NCI-H510A treated with DMSO at 0.1 percent for 48 hours (cell line): ENCODE results near the gene MARCHF3.
"Not testable (repeated sequence)": the region's sequence is repeated elsewhere in the genome, so short reads cannot be mapped to it uniquely, and the experiment has no call there.

Experiments
- DNase-seq: peaks from one replicate; lab custom pipeline; 2025; lab: John Stamatoyannopoulos, UW

Gene MARCHF3

DNA sequence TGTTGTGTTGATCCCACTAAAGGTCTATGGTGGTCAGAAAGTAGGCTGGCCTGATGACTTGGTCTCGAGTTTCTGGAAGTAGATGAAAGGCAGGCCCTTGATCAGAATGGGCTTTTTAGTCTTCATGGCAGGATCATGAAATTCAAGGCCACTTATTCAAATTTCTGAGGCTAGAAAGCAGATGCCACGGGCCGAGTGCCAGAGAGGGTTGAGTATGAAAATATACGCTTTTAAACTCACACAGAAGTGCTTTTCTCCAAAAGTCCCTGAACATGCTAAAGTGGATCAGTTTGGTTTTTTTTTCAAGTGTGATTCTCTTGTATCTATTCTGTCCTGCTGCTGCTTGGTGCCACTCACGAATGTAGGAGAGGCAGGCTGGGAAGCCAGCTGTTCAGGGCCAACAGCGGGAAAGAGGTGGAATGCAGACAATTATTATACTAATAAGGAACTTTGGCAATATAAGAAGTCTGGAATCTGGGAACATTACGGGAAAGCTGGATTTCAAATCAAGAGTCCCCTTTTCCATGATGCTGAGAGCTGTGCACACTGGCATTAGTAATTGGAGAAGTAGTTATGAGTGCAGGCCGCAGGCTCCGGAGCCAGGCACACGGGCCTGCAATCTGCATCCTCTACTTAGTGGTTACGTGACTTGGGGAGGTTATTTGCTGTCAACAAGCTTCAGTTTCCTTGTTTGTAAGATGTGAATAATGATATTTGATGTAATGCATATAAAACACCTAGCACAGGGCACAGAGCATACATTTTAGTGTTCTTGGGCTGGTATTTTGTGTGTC lies 157.6 kb downstream of the MARCHF3 start:
- no peak for DNase-seq

GRCh38 chr5:126871441-126871840 lies 158.9 kb downstream of the MARCHF3 start:
- DNase-seq, result no peak

- no peak for DNase-seq
Measured at GRCh38 chr5:126869005-126869451, 161.3 kb downstream of the MARCHF3 start.

GRCh38 chr5:126868338-126869004 lies 161.9 kb downstream of the MARCHF3 start:
- DNase-seq, result no peak

DNA sequence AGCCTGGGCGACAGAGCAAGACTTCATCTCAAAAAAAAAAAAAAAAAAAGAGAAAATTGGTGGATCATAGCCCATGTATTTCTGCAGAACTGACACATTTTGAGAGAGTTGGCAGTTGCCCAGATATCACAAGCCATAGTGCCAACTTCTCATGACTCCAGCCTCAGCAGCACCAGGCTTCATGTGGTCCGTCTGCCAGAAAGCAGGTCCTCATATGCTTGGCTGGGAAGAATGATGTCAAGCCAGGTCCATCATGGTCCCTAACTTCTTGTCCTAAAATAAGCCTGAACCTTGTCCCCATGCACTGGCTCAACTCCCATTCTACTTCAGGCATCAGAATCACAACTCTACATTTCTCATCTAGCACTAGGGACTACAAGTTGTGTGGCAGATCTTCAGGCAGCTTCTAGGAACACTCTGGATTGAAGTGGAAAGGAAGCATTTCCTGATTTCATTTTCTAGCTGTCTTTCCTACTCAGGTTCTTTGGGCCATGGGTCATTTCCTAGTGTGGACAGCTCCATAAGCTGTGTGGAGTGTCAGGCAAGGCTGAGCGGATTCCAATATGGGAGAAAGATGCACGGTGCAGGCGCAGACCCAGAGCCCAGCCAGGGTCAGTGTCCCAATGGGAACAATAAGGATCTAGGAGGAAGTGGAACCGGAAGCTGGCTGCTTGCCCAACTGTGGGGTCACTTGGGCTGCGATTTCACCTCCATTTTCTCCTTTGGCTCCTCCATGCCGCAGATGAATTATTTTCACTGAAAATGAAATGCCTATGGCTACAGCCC lies 163.3 kb downstream of the MARCHF3 start:
- no peak for DNase-seq

GRCh38 chr5:126865299-126865698 lies 165.1 kb downstream of the MARCHF3 start:
- no peak for DNase-seq

DNA sequence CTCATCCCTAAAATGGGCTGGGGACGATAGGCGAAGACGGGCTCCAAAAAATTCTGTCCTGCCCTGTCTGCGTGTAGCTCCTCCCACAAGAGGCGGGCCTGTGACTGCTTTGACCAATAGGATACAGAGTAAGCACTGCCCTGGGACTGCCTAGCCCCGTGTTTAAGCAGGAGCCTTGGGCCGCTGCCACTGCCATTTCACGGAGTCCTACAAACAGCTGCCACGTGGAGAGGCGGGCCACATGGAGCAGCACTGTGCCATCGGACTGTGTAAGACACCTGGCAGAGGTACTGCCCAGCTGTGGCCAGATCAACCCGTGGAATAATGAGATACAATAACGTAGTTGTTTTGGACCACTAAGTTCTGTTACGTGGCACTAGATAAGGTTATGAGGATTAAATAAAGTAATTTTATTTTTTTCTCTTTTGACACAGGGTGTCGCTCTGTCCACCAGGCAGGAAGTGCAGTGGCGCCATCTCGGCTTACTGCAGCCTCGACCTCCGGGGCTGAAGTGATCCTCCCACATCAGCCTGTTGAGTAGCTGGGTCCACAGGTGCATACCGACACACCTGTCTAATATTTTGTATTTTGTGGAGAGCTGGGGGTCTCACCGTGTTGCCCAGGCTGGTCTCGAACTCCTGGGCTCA lies 166.2 kb downstream of the MARCHF3 start:
- DNase-seq, result no peak

DNA sequence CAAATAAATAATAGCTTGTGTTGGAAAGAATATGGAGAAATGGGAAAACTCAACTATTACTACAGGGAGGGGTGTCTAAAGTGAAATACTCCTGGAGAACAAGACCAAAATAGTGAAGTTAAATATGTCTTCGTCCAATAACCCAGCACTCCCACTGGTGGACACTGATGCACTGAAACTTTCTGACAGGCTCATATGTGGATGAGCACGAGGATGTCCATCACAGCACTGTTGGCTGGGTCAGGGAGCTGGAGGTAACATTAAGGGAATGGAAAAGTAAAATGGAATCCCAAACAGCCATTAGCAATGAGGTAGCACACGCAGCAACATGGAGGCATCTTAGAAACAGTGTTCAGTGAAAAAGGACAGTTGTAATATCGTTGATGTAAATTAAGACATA lies 167.0 kb downstream of the MARCHF3 start:
- no peak for DNase-seq

GRCh38 chr5:126858441-126858840 lies 171.9 kb downstream of the MARCHF3 start:
- DNase-seq, result no peak

DNA sequence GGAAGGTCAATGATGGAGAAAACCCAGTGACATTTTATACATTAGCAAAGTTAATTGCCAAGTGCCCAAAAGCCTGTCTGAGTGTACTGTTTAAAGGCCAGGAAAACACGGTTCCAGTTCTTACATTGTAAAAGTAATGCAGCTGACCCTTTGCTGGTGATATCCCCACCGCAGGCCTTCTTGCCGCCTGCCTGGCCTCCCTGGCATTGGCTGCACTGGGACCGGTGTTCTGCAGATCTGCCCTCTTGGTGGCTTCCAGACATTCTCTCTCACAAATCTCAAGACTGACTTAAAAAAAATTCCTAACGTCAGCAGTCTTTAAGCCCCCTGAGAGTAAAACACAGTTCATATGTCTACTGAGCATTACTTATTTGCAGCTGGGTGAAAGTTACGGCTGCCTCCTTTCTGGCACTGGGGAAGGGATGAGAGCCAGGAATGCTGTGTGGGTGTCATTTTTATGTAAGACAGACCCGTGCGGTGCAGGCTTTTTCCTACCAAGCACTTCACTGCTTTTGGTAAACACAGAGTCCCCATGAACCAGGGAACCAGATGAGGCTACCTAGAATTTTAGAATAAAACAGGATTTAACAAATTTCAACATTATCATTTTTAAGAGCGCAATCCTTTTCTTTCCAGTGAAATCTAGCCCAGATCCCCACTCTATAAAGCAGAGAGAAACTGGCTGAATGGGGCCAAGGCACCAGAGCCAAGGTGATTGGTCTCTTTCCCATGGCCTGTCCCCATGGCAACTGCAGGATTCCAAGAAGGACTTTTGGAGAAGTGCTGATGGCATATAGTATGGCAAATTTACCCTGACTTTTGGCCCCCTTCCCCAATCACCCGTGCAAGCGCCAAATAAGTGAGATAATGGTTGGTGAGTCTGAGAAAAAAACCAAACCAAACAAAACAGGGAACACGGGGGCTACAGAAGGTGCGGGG lies 172.6 kb downstream of the MARCHF3 start:
- DNase-seq, result no peak

DNA sequence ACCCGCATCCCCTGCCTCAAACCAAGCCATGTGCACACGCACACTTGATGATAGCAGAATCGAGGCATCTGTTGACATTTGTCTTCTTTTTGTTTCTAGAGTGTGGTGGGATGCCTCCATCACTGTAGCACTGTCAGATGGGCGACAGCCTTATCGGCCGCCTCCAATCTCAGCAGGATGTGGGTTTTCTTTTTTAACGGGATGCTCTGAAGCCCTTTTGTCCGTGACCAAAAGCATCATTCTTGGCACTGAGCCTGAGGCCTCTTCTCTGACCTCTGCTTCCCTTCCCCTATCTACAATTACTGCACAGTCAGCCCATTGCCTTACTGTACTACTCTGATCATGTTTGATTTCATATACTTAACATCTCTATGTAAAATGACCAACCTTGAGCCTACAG lies 175.1 kb downstream of the MARCHF3 start:
- DNase-seq, result no peak

- no peak for DNase-seq
Measured at GRCh38 chr5:126854526-126855110, 175.7 kb downstream of the MARCHF3 start.

- not testable (repeated sequence) for DNase-seq
Measured at GRCh38 chr5:126853541-126854307, 176.6 kb downstream of the MARCHF3 start.

GRCh38 chr5:126852841-126853271 lies 177.5 kb downstream of the MARCHF3 start:
- no peak for DNase-seq

DNA sequence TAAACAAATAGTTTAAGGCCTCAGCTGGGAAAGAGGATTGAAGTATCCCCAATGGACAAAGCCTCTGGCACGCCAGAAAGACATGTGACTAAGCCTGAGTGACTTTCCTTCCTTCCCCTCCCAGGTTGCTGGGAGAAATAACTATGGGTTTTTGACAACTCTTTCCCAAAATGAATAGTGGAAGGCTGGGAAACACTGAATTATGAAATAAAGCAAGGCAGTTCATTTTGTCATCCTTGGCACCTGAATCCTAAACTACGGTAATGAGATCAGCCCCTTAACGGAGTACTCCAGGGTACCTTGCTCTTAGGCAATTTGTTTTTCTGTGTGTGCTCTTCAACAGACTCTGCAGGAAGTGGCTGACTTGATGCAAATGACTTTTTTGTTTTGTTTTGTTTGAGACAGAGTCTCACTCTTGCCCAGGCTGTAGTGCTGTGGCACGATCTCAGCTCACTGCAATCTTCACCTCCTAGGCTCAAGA lies 178.2 kb downstream of the MARCHF3 start:
- no peak for DNase-seq

DNA sequence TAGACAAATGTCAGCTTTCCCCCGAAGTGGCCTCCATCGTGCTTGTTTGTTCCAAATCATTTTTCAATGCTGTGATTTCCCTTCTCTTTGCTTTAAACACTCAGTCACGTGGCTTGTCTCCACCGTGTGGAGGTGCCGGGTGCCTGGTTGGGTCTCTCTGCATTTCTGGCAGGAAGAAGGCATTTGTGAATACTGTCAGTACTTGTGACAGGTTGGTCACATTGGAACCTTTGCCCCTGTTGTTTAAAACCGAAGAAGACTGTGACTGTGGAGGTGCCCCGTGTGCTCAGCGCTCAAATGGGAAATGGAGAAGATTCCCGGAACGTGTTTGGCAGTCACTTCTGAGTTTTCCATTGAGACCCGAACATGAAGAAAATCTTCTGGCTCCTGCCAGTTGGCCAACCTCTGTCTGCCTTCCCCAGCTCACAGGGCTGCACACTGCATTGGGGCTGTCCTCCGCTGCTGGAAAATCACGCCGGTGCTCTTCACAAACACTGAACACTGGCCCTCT lies 178.8 kb downstream of the MARCHF3 start:
- no peak for DNase-seq

DNA sequence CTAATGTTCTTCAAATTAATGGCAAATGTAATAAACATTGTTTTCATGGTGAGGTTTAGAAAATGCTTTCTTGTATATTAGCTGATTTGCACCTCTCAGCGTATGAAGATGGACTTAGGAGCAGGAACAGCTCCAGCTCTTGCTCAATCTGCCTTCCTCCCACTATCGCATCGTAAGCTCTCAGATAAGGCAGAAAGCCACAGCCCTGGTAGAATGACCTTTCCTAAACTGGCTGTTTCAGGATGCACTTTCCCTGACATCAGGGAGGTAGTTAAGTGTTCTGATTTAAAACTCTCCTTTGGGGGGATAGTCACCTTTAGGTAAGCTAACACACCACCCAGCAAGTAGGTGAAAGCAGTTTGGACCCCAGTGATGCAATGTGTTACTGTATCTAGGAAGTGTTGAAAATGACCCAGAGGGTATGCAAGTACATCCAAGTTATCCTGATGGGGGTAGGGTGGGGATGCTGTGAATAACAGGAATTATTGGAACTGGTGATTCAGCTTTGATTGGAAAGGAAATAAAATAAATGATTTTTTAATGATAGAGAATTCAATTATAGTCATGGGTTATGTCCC lies 181.2 kb downstream of the MARCHF3 start:
- no peak for DNase-seq

DNA sequence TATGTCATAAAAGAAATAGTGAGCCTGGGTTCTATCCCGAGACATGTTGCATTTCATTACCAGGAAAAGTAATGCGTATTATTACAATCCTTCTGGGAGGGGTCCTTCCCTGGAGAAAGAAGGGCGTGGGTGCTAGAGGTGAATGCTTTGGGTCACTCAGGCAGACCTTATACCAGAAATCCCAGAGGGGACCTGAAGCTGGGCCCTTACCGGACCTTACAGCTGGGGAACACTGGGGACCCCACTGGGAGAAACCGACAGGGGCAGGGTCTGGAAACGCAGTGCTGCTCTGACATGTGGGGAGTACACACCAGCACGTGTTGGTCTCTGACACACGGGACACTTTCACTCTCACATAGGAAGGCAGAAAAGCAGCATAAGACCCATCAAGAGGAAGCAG lies 182.1 kb downstream of the MARCHF3 start:
- DNase-seq, result no peak

- no peak for DNase-seq
Measured at GRCh38 chr5:126847826-126848251, 182.5 kb downstream of the MARCHF3 start.
